ENCODE data around the gene PAF1. TPM values are rescaled to one million over a fixed set of nuclear protein-coding genes. Genes with fewer than 3 reads are reported as not detected.

Gene PAF1
- total RNA-seq, 1 experiment from 2014 or later = 38.0 TPM

GRCh38 chr19:39422020-39422419 is 31.1 kb upstream of the PAF1 start:
- H3K18ac ChIP-seq (ENCODE audit: insufficient read length, low read depth, low read length) = no peak overlapping the region
- H3K27me3 Mint-ChIP-seq (ENCODE audit: low read depth) = no peaks in the 10 kb centered on the region
- no peak overlapping the region for H2AK5ac ChIP-seq (ENCODE audit: insufficient read length, low read length)
- H3K4me3 Mint-ChIP-seq = no peak overlapping the region
- H3K27ac Mint-ChIP-seq = no peak overlapping the region
- no peak overlapping the region for H3K4ac ChIP-seq (ENCODE audit: low read depth, low read length)
- H3K4me1 Mint-ChIP-seq = peaks cover 11 to 14% of the 10 kb centered on the region in 2 experiments
- H3K4me2 ChIP-seq (ENCODE audit: insufficient read depth, insufficient read length, low read length) = no peak overlapping the region
- H3K56ac ChIP-seq (ENCODE audit: insufficient read length, low read depth, low read length) = no peak overlapping the region
- no peaks in the 10 kb centered on the region for H3K9me3 Mint-ChIP-seq
- no peak overlapping the region for H4K8ac ChIP-seq (replicated peaks; ENCODE audit: insufficient read length, low read depth, low read length)
- no peak overlapping the region for H2BK120ac ChIP-seq (ENCODE audit: low read depth, low read length, poor library complexity, severe bottlenecking)
- H3K9me3 ChIP-seq (ENCODE audit: control insufficient read depth, low read depth, low read length) = no peaks in the 10 kb centered on the region
- H3K79me2 ChIP-seq (ENCODE audit: insufficient read depth, low read length) = no peaks in the 10 kb centered on the region
- H2BK5ac ChIP-seq (ENCODE audit: insufficient read length, low read length) = no peak overlapping the region
- H4K5ac ChIP-seq (ENCODE audit: insufficient read length, low read depth, low read length) = no peak overlapping the region
- no peak overlapping the region for H2BK12ac ChIP-seq (ENCODE audit: insufficient read length, low read depth, low read length)
- H2BK15ac ChIP-seq (ENCODE audit: low read depth, low read length) = no peak overlapping the region
- H3K4me1 ChIP-seq (ENCODE audit: insufficient read depth, low read length) = 0 out of 2 replicates have a peak, but pooled peaks cover 3% of the 10 kb centered on the region
- no peak overlapping the region for H3T11ph ChIP-seq (ENCODE audit: low read length)
- DNase-seq = no peak
- H3K9ac ChIP-seq (ENCODE audit: extremely low read depth, insufficient read length, low read length) = no peak overlapping the region
- WGBS (ENCODE audit: extremely low coverage, insufficient read length, low lambda C conversion rate) = no CpG with 5 or more reads among the region's 5 CpGs
- no peak overlapping the region for H4K91ac ChIP-seq (ENCODE audit: insufficient read length, low read depth, low read length)
- H3K27ac ChIP-seq (ENCODE audit: insufficient read length, low read depth, low read length) = no peak overlapping the region
- no peak overlapping the region for H2AFZ ChIP-seq (ENCODE audit: low read length)
- no peak overlapping the region for H3K14ac ChIP-seq (ENCODE audit: insufficient read depth, low read length)
- H3K23ac ChIP-seq (ENCODE audit: insufficient read length, low read depth, low read length) = no peak overlapping the region
- H2BK20ac ChIP-seq (ENCODE audit: low read depth, low read length, poor library complexity, severe bottlenecking) = no peak overlapping the region
- no peaks in the 10 kb centered on the region for H3K79me1 ChIP-seq (ENCODE audit: insufficient read depth, low read depth, low read length, poor library complexity, severe bottlenecking)
- H4K20me1 ChIP-seq (ENCODE audit: control insufficient read depth, insufficient read depth, insufficient read length) = no peaks in the 10 kb centered on the region
- H3K27me3 ChIP-seq (ENCODE audit: insufficient read depth, low read length) = no peaks in the 10 kb centered on the region
- peaks cover 36 to 87% (median 75%) of the 10 kb centered on the region in 3 experiments for H3K36me3 Mint-ChIP-seq (ENCODE audit: insufficient read depth in 1 of 3, low read depth in 3 of 3)
- TF ChIP-seq CTCF (conservative IDR thresholded peaks at IDR 0.05) = no peak
- H3K23me2 ChIP-seq (ENCODE audit: insufficient read length, low read depth, low read length, poor library complexity, severe bottlenecking) = no peaks in the 10 kb centered on the region
